Gastrocnemius medialis (tissue), 4 donors: ENCODE results near the gene TMEM178A. TPM values are rescaled to one million over a fixed set of nuclear protein-coding genes. Genes with fewer than 3 reads are reported as not detected.

Source experiments
- ATAC-seq, 2 donors: fragments of 150-250 bp; one replicate each; pipeline ENCODE4 v1.9.1; 2016
- DNase-seq, 2 donors: peaks; one replicate each; pipeline ENCODE4 v3.0.0-alpha.2; 2019
- H3K27ac ChIP-seq, 4 donors: fragments of 200-600 bp; sonication (generic); 1 replicate in 1 of 4; 2 replicates in 3 of 4; pipeline ENCODE4 v1.5.1; 2016 to 2018; ENCODE audit warnings: mild to moderate bottlenecking in 2 of 4, moderate library complexity in 1 of 4
- H3K27me3 ChIP-seq, 3 donors: fragments of 200-600 bp; sonication (generic) in 2 of 3; 1 replicate in 1 of 3; 2 replicates in 2 of 3; pipeline versions ENCODE4 v1.5.1 to v1.6.0; 2016 to 2019; ENCODE audit warnings: mild to moderate bottlenecking in 1 of 3, moderate library complexity in 1 of 3
- H3K36me3 ChIP-seq, 2 donors: fragments of 200-600 bp; sonication (generic) in 1 of 2; one replicate each; pipeline ENCODE4 v1.5.1; 2017 to 2018
- H3K4me1 ChIP-seq, 2 donors: fragments of 200-600 bp; sonication (generic) in 1 of 2; one replicate each; pipeline ENCODE4 v1.5.1; 2016 to 2017; ENCODE audit warnings: mild to moderate bottlenecking in 2 of 2
- H3K4me3 ChIP-seq, 4 donors: fragments of 200-600 bp; sonication (generic) in 3 of 4; 1 replicate in 1 of 4; 2 replicates in 3 of 4; pipeline ENCODE4 v1.5.1; 2016 to 2019; ENCODE audit warnings: mild to moderate bottlenecking in 2 of 4
- H3K9me3 ChIP-seq, 3 donors: fragments of 200-600 bp; sonication (generic) in 2 of 3; 1 replicate in 1 of 3; 2 replicates in 2 of 3; pipeline ENCODE4 v1.5.1; 2016 to 2019
- POLR2A ChIP-seq, 2 donors: fragments of 450-650 bp; IDR thresholded peaks; one replicate each; pipeline ENCODE4 v1.6.1; 2017; ENCODE audit warnings: antibody characterized with exemption in 2 of 2, mild to moderate bottlenecking in 2 of 2, moderate library complexity in 2 of 2
- in situ Hi-C, 4 donors: fragments of 200-750 bp; cut with MboI; loops; one replicate each; pipeline versions ENCODE4 v1.15.0 to v1.8.0; 2017; ENCODE audit warnings: low sequenced_read_pairs in 4 of 4
- intact Hi-C: fragments of 100-400 bp; cut with DNase I; formaldehyde crosslinking; loops from one replicate; pipeline ENCODE4 v1.15.1; 2023; ENCODE audit warnings: low total_unique reads
- total RNA-seq, 4 donors: library from RNA; depleted of rRNA; stranded (reverse); fragments of >200 nt; gene quantifications; one replicate each; pipeline versions ENCODE4 v1.1.0 to v1.2.3, GENCODE V29; 2016
- TF ChIP-seq, protein P1 (sequence below), 5 experiments: fragments of 450-650 bp in 3 of 5; fragments of 200-600 bp in 2 of 5; sonication (generic) in 2 of 5; IDR thresholded peaks in 4 of 5; conservative IDR thresholded peaks in 1 of 5; 1 replicate in 4 of 5; 2 replicates in 1 of 5; pipeline ENCODE4 v1.5.1; 2016 to 2019; ENCODE audit warnings: antibody characterized with exemption in 5 of 5, mild to moderate bottlenecking in 3 of 5, moderate library complexity in 3 of 5

Gene TMEM178A
- under 1 TPM in 1 of 4 donors, not detected in 3; 0.42 TPM for total RNA-seq

DNA sequence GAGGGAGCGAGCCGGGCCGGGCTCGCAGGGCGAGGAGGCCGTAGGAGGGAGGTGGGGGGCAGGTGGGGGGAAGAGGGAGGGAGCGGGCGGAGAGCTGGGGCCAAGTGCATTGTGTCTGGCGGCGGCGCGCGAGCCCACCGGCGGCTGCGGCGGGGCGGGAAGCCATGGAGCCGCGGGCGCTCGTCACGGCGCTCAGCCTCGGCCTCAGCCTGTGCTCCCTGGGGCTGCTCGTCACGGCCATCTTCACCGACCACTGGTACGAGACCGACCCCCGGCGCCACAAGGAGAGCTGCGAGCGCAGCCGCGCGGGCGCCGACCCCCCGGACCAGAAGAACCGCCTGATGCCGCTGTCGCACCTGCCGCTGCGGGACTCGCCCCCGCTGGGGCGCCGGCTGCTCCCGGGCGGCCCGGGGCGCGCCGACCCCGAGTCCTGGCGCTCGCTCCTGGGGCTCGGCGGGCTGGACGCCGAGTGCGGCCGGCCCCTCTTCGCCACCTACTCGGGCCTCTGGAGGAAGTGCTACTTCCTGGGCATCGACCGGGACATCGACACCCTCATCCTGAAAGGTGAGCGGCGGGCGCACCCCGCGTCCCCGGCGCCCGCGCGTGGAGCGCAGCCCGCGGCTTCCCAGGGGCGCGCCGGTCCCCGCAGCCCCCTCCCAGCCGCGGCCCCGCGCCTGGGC, at the start of gene TMEM178A:
Gene TMEM178A (plus strand): TSS at position 107 of the 680 bp plus-strand sequence. CDS start 58 bp downstream, at position 165.
- Histone ChIP-seq H3K36me3 (no peaks in the 10 kb centered on the region), H3K4me3 (peak within 1 kb of the TSS; percentile 52 to 62 (median 57)), H3K27me3 (peaks cover 6 to 32% (median 30%) of the 10 kb centered on the region in 3 donors), H3K4me1 (peaks cover 5 to 8% of the 10 kb centered on the region in 2 donors), H3K27ac (no peak within 1 kb of the TSS), H3K9me3 (no peaks in the 10 kb centered on the region)
- TF ChIP-seq, protein P1, sequence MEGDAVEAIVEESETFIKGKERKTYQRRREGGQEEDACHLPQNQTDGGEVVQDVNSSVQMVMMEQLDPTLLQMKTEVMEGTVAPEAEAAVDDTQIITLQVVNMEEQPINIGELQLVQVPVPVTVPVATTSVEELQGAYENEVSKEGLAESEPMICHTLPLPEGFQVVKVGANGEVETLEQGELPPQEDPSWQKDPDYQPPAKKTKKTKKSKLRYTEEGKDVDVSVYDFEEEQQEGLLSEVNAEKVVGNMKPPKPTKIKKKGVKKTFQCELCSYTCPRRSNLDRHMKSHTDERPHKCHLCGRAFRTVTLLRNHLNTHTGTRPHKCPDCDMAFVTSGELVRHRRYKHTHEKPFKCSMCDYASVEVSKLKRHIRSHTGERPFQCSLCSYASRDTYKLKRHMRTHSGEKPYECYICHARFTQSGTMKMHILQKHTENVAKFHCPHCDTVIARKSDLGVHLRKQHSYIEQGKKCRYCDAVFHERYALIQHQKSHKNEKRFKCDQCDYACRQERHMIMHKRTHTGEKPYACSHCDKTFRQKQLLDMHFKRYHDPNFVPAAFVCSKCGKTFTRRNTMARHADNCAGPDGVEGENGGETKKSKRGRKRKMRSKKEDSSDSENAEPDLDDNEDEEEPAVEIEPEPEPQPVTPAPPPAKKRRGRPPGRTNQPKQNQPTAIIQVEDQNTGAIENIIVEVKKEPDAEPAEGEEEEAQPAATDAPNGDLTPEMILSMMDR (IDR thresholded peaks at IDR 0.05 in 4 of 5, conservative IDR thresholded peaks at IDR 0.05 in 1 of 5): no peak
- TF ChIP-seq POLR2A (IDR thresholded peaks at IDR 0.05): no peak
- in situ Hi-C loops: no loop called here
- peak; percentile 36 to 42 for ATAC-seq
- intact Hi-C loops: no loop called here
- DNase-seq: no peak

- Histone ChIP-seq H3K27ac (no peak overlapping the region), H3K27me3 (no peaks in the 10 kb centered on the region), H3K36me3 (no peaks in the 10 kb centered on the region), H3K4me1 (peaks cover 0 to 8% of the 10 kb centered on the region in 2 donors), H3K4me3 (no peak overlapping the region), H3K9me3 (no peaks in the 10 kb centered on the region)
- no peak for TF ChIP-seq POLR2A (IDR thresholded peaks at IDR 0.05)
- TF ChIP-seq, protein P1 (IDR thresholded peaks at IDR 0.05 in 4 of 5, conservative IDR thresholded peaks at IDR 0.05 in 1 of 5): no peak
- in situ Hi-C loops: no loop called here
- DNase-seq (no peak), ATAC-seq (no peak)
- intact Hi-C loops: no loop called here
These were observed 47.5 kb upstream of the TMEM178A start for GRCh38 chr2:39618236-39618635.

DNA sequence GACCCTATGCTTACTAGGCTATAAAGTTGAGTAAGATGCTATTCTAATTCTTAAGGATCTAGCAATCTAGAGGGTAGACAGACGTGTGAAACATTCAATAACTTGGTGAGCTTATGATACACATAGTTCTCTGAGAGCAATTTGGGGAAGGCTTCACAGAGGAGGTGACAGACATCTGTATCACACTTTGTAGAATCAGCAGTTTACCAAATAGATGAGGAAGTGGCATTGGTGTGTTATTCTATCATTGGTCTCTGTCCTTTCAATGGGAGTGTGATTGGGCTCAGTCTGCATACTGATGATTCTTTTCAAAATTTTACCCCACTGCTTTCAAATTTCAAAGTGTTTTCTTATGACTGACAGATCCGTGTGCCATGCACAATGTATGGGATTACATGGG, 47.0 kb upstream of the TMEM178A start:
- no peak overlapping the region for H3K27ac ChIP-seq
- TF ChIP-seq POLR2A (IDR thresholded peaks at IDR 0.05): no peak
- TF ChIP-seq, protein P1 (IDR thresholded peaks at IDR 0.05 in 4 of 5, conservative IDR thresholded peaks at IDR 0.05 in 1 of 5): no peak
- H3K9me3 ChIP-seq: no peaks in the 10 kb centered on the region
- no peaks in the 10 kb centered on the region for H3K27me3 ChIP-seq
- in situ Hi-C loops: no loop called here
- intact Hi-C loops: no loop called here
- no peak for DNase-seq
- H3K4me1 ChIP-seq: peaks cover 0 to 8% of the 10 kb centered on the region in 2 donors
- H3K4me3 ChIP-seq: no peak overlapping the region
- no peak for ATAC-seq
- no peaks in the 10 kb centered on the region for H3K36me3 ChIP-seq

- in situ Hi-C loops (no loop called here), intact Hi-C loops (no loop called here)
- Histone ChIP-seq H3K4me3 (no peak overlapping the region), H3K4me1 (peaks cover 0 to 8% of the 10 kb centered on the region in 2 donors), H3K36me3 (no peaks in the 10 kb centered on the region), H3K9me3 (no peaks in the 10 kb centered on the region), H3K27ac (no peak overlapping the region), H3K27me3 (no peaks in the 10 kb centered on the region)
- TF ChIP-seq, protein P1 (IDR thresholded peaks at IDR 0.05 in 4 of 5, conservative IDR thresholded peaks at IDR 0.05 in 1 of 5): no peak
- TF ChIP-seq POLR2A (IDR thresholded peaks at IDR 0.05): no peak
- peak; percentile 10 to 28 for DNase-seq
- ATAC-seq: no peak
These were observed 45.6 kb upstream of the TMEM178A start for GRCh38 chr2:39620067-39620466.
